K562 (cell line): Measurements from ENCODE around the gene INSYN2B. TPM values are rescaled to one million over a fixed set of nuclear protein-coding genes. Genes with fewer than 3 reads are reported as not detected.

Experiments
- ATAC-seq: fragments of 200-7000 bp; cut with Tn5 transposase; 3 replicates; pipeline ENCODE4 v1.9.1; 2020; ENCODE audit warnings: moderate library complexity
- BruUV-seq: library from RNA; stranded (reverse); fragments of 400-500 nt; replicated peaks from 2 replicates; lab custom pipeline; 2021; lab: Mats Ljungman, UMichigan
- CTCF ChIA-PET: fragments of 300-600 bp; formaldehyde crosslinking; extraction: SDS; loops from one replicate; lab custom pipeline; 2021; ENCODE audit warnings: low intra/inter-chr PET ratio; lab: Yijun Ruan, JAX
- POLR2A ChIA-PET: fragments of 300-600, 350-650 bp; sonication (Branson Sonifier 250); formaldehyde crosslinking; extraction: SDS; loops from one replicate; lab custom pipeline; 2021; ENCODE audit warnings: antibody characterized with exemption, inconsistent platforms; lab: Yijun Ruan, JAX
- DNase-seq, 4 experiments: peaks; one replicate each; pipeline versions ENCODE4 v3.0.0 to v3.0.0-alpha.2; 2011 to 2018; ENCODE audit warnings: low spot score in 3 of 4, mixed read lengths in 3 of 4; ENCODE audit errors: extremely low read depth in 1 of 4
- FAIRE-seq: peaks from 2 replicates; lab custom pipeline; 2011; peaks lifted over from hg19 to GRCh38; lab: Jason Lieb, UNC
- H2AFZ ChIP-seq: 2 replicates; pipeline ENCODE4 v1.6.0; 2011; ENCODE audit warnings: low read depth, low read length, control low read depth, inconsistent platforms
- H3K27ac ChIP-seq: fragments of 200-600 bp; 3 replicates; pipeline ENCODE4 v1.8.0; 2011; ENCODE audit warnings: low read depth, mild to moderate bottlenecking, control low read depth, inconsistent platforms, low read length, moderate library complexity, mixed read lengths; ENCODE audit errors: extremely low read depth
- H3K27me3 ChIP-seq, 2 experiments: fragments of 300-600 bp in 1 of 2; 2 replicates in 1 of 2; 3 replicates in 1 of 2; pipeline versions ENCODE4 v1.6.0 to v1.8.0; 2011; ENCODE audit warnings: inconsistent platforms in 2 of 2, low read length in 2 of 2, mild to moderate bottlenecking in 1 of 2, mixed read lengths in 1 of 2, moderate library complexity in 1 of 2; ENCODE audit not compliant: control insufficient read depth in 2 of 2, insufficient read depth in 2 of 2
- H3K36me3 ChIP-seq: fragments of 300-600 bp; 3 replicates; pipeline ENCODE4 v1.8.0; 2011; ENCODE audit warnings: mild to moderate bottlenecking, low read length, inconsistent platforms; ENCODE audit not compliant: control insufficient read depth, insufficient read depth
- H3K4me1 ChIP-seq, 2 experiments: fragments of 200-600 bp in 1 of 2; replicated peaks in 1 of 2; 2 replicates in 1 of 2; 3 replicates in 1 of 2; pipeline versions ENCODE4 v1.5.1 to v1.8.0; 2011; ENCODE audit warnings: inconsistent platforms in 2 of 2, low read length in 2 of 2, mild to moderate bottlenecking in 1 of 2, mixed read lengths in 1 of 2, moderate library complexity in 1 of 2; ENCODE audit not compliant: control insufficient read depth in 2 of 2, insufficient read depth in 2 of 2
- H3K4me2 ChIP-seq: 2 replicates; pipeline ENCODE4 v1.6.1; 2011; ENCODE audit warnings: low read length, control low read depth, inconsistent platforms, mixed read lengths; ENCODE audit not compliant: insufficient read depth
- H3K4me3 ChIP-seq: fragments of 200-600 bp; sonication (generic), shearing (Covaris generic); 2 replicates; pipeline ENCODE4 v1.5.1; 2016; ENCODE audit warnings: control low read depth, inconsistent platforms
- H3K79me2 ChIP-seq: fragments of 200-600 bp; 3 replicates; pipeline ENCODE4 v1.8.0; 2011; ENCODE audit warnings: low read length, inconsistent platforms; ENCODE audit not compliant: control insufficient read depth, insufficient read depth
- H3K9ac ChIP-seq, 2 experiments: 2 replicates each; pipeline versions ENCODE4 v1.6.0 to v1.6.1; 2011; ENCODE audit warnings: low read depth in 2 of 2, low read length in 2 of 2, control low read depth in 1 of 2, inconsistent platforms in 1 of 2, mild to moderate bottlenecking in 1 of 2, mixed read lengths in 1 of 2; ENCODE audit not compliant: insufficient read depth in 1 of 2
- H3K9me1 ChIP-seq: one replicate; pipeline ENCODE4 v1.6.0; 2011; ENCODE audit warnings: inconsistent platforms, mild to moderate bottlenecking, low read length, moderate library complexity; ENCODE audit not compliant: control insufficient read depth, insufficient read depth
- H3K9me3 ChIP-seq: replicated peaks from 2 replicates; pipeline ENCODE4 v1.5.1; 2011; ENCODE audit warnings: low read depth, low read length, inconsistent platforms; ENCODE audit not compliant: control insufficient read depth, insufficient read depth
- H4K20me1 ChIP-seq: replicated peaks from 2 replicates; pipeline ENCODE4 v1.6.1; 2011; ENCODE audit warnings: low read length, inconsistent platforms, mixed read lengths; ENCODE audit not compliant: control insufficient read depth, insufficient read depth
- BCLAF1 ChIP-seq, 2 experiments: fragments of 450-650 bp in 1 of 2; IDR thresholded peaks; 2 replicates each; pipeline ENCODE4 v1.6.1; 2011 to 2017; ENCODE audit warnings: low read depth in 2 of 2, antibody characterized with exemption in 1 of 2, borderline replicate concordance in 1 of 2, low read length in 1 of 2, mild to moderate bottlenecking in 1 of 2, mixed read lengths in 1 of 2; ENCODE audit not compliant: control insufficient read depth in 1 of 2
- BRD9 ChIP-seq: fragments of 450-650 bp; IDR thresholded peaks from 2 replicates; pipeline ENCODE4 v1.6.1; 2018; ENCODE audit warnings: low read depth; ENCODE audit not compliant: partially characterized antibody
- FOXJ2 ChIP-seq: fragments of 200-800 bp; sonication (Bioruptor generic); IDR thresholded peaks from 2 replicates; pipeline ENCODE4 v1.6.1; 2016; ENCODE audit warnings: missing genetic modification characterization, missing compliant biosample characterization
- NBN ChIP-seq: fragments of 450-650 bp; IDR thresholded peaks from 2 replicates; pipeline ENCODE4 v1.6.1; 2016; ENCODE audit warnings: low read depth, mild to moderate bottlenecking
- POLR2B ChIP-seq: fragments of 450-650 bp; IDR thresholded peaks from 2 replicates; pipeline ENCODE4 v1.6.1; 2018; ENCODE audit warnings: low read depth; ENCODE audit not compliant: partially characterized antibody
- ZNF133 ChIP-seq: fragments of 250-450 bp; sonication (Bioruptor Pico); IDR thresholded peaks from 2 replicates; pipeline ENCODE4 v1.4.0; 2020; ENCODE audit warnings: mild to moderate bottlenecking
- ZNF584 ChIP-seq: fragments of 200-800 bp; sonication (Bioruptor generic); IDR thresholded peaks from 2 replicates; pipeline ENCODE4 v1.6.1; 2016; ENCODE audit warnings: low read depth, mild to moderate bottlenecking, missing genetic modification characterization, missing compliant biosample characterization
- WGBS: fragments of 100-300 bp; shearing (Covaris generic); methylation state at CpG from one replicate; pipeline ENCODE4 v1.1.6; 2016; ENCODE audit warnings: low coverage, mixed read lengths; ENCODE audit not compliant: insufficient coverage; ENCODE audit errors: missing lambda C conversion rate; 5-methylcytosine and 5-hydroxymethylcytosine counted together
- in situ Hi-C: fragments of 300-500 bp; cut with MboI; formaldehyde crosslinking; loops from 4 replicates; pipeline ENCODE4 v1.15.0; 2018; ENCODE audit warnings: inconsistent platforms, mixed read lengths
- intact Hi-C: fragments of 100-400 bp; cut with micrococcal nuclease; formaldehyde crosslinking; loops from 2 replicates; pipeline ENCODE4 v1.14.2; 2022
- polyA plus RNA-seq, 8 experiments: library from polyadenylated mRNA; depleted of rRNA in 4 of 8; stranded (reverse) in 5 of 8; unstranded in 3 of 8; fragments of >200 nt; fragmentation: Nextera tagmentation in 2 of 8; fragmentation: Illumina TruSeq in 1 of 8; extraction: Ambion mirVana in 2 of 8; extraction: Trizol in 1 of 8; gene quantifications; 2 replicates each; pipeline versions ENCODE4 v1.2.1 to v1.2.3, GENCODE V29; 2011 to 2014; ENCODE audit warnings: inconsistent platforms in 1 of 8, missing spikeins in 1 of 8
- total RNA-seq, 7 experiments: library from RNA; depleted of rRNA in 6 of 7; stranded (reverse); fragments of >200 nt in 6 of 7; fragmentation: Illumina TruSeq in 2 of 7; extraction: Trizol in 2 of 7; gene quantifications; 2 replicates each; pipeline versions ENCODE4 v1.2.1 to v1.2.3, GENCODE V29; 2011 to 2021; ENCODE audit warnings: low replicate concordance in 1 of 7

Gene INSYN2B
- total and polyA plus RNA-seq, 9 of the 15 experiments (the other 6 are each of a cell fraction or from before 2014, with no cell fraction given) = not detected

- H3K27me3 ChIP-seq = no peaks in the 10 kb centered on the region
- H2AFZ ChIP-seq = no peak overlapping the region
- no peaks in the 10 kb centered on the region for H3K79me2 ChIP-seq
- BruUV-seq = no TSS peak
- FAIRE-seq (no peak), ATAC-seq (no peak), DNase-seq (no peak)
- H3K27ac ChIP-seq = no peak overlapping the region
- intact Hi-C loops = no loop called here
- WGBS = 25% methylated on average over 5 of the region's 5 CpGs
- H3K4me1 ChIP-seq = no peaks in the 10 kb centered on the region; a peak in 1 of 5 replicates
- H3K9ac ChIP-seq = no peak overlapping the region
- TF ChIP-seq NBN (no peak), FOXJ2 (tag) (no peak), BCLAF1 (IDR thresholded peaks at IDR 0.05; ENCODE audit: borderline replicate concordance in 1 of 2, control insufficient read depth in 1 of 2, low read depth in 2 of 2, low read length in 1 of 2) (no peak), ZNF133 (no peak), POLR2B (no peak), ZNF584 (CRISPR knock-in tag) (no peak), BRD9 (no peak)
- in situ Hi-C loops = no loop called here
- no peak overlapping the region for H3K4me3 ChIP-seq
- H3K4me2 ChIP-seq = no peak overlapping the region
- peaks cover 7% of the 10 kb centered on the region; the same call in 1 of the 2 replicates for H4K20me1 ChIP-seq
- CTCF ChIA-PET = no interaction called here
- no peaks in the 10 kb centered on the region for H3K9me1 ChIP-seq
- no peaks in the 10 kb centered on the region for H3K36me3 ChIP-seq
- POLR2A ChIA-PET = interaction anchor here (1.5 kb wide), 1 partner anchor 13 kb away, joined by 3 read pairs; no protein-coding TSS in a partner anchor
- H3K9me3 ChIP-seq = no peaks in the 10 kb centered on the region
Observed at GRCh38 chr5:169881702-169882303, 98.5 kb downstream of the INSYN2B start.
